Muscle of leg (tissue), 11 donors: ENCODE results near the gene AGAP1. TPM values are rescaled to one million over a fixed set of nuclear protein-coding genes. Genes with fewer than 3 reads are reported as not detected.

Experiments used
- DNase-seq: peaks from one replicate; pipeline ENCODE4 v3.0.0; 2013
- H3K27ac ChIP-seq: one replicate; pipeline ENCODE4 v1.5.1; 2013; ENCODE audit warnings: mild to moderate bottlenecking, low read length, control low read depth
- H3K27me3 ChIP-seq: one replicate; pipeline ENCODE4 v1.6.1; 2013; ENCODE audit warnings: low read length; ENCODE audit not compliant: control insufficient read depth, insufficient read depth
- H3K36me3 ChIP-seq: one replicate; pipeline ENCODE4 v1.6.1; 2013; ENCODE audit warnings: low read length; ENCODE audit not compliant: control insufficient read depth, insufficient read depth
- H3K4me1 ChIP-seq: one replicate; pipeline ENCODE4 v1.6.1; 2013; ENCODE audit warnings: low read length; ENCODE audit not compliant: control insufficient read depth, insufficient read depth
- H3K4me3 ChIP-seq: one replicate; pipeline ENCODE4 v1.5.1; 2013; ENCODE audit warnings: low read length, control low read depth
- H3K9me3 ChIP-seq: replicated peaks from 2 replicates; pipeline ENCODE4 v1.6.1; 2013; ENCODE audit warnings: low read depth, low read length; ENCODE audit not compliant: control insufficient read depth
- WGBS: methylation state at CpG from one replicate; pipeline ENCODE4 v1.1.5; 2013; ENCODE audit warnings: missing lambda C conversion rate; ENCODE audit not compliant: insufficient coverage; 5-methylcytosine and 5-hydroxymethylcytosine counted together
- polyA plus RNA-seq, 8 donors: library from polyadenylated mRNA; unstranded; fragments of 120-200 nt; gene quantifications; one replicate each; pipeline versions ENCODE4 v1.2.1 to v1.2.3, GENCODE V29; 2013; ENCODE audit warnings: inconsistent platforms in 1 of 8, low replicate concordance in 1 of 8; ENCODE audit not compliant: insufficient read length in 8 of 8, insufficient read depth in 1 of 8
- total RNA-seq: library from RNA; stranded (reverse); fragments of 120-200 nt; gene quantifications from one replicate; pipeline ENCODE4 v1.2.4, GENCODE V29; 2013

Gene AGAP1
- total and polyA plus RNA-seq, 9 donors, result 19.1 to 32.0 (median 26.8) TPM

DNA sequence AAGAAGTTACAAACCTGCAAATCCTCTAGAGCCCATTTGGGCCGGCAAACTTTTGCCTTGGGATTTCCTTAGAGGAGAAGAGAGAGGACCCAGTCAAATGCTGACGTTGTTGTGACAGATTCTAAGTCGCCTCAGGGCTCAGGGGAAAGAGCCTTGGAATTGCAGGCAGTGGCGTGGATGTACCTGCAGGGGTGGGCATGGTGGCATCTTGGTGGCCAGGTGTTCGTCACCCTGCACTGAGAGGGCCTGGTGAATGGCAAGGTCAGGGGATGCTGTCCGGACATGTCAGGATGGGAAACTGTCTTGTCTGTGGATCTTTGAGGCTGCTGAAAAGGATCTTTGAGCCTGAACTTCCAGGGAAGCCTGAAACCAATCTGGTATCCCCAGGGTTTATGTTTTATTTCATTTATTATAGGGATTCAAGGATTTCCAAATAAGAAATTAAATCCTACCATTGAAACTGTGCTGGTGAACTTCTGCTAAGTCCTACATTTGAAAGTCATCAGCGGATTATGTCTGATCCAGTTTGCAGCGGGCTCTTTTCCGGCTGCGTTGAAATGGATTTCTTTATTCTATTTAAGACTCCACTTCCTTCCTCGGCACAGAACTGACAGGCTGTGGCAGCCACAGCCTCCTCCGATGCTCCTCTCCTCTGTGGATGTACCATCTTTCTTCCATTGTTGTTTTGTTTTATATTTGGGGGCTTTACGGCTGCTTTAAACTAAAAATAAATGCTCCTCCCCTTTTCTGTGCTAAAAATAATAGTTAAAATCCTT lies 207.6 kb downstream of the AGAP1 start:
- H3K36me3 ChIP-seq, result no peaks in the 10 kb centered on the region
- DNase-seq, result peak; percentile 49
- 72% methylated on average over 4 of the region's 13 CpGs for WGBS
- no peaks in the 10 kb centered on the region for H3K27me3 ChIP-seq
- H3K4me1 ChIP-seq, result peaks cover 13% of the 10 kb centered on the region
- H3K4me3 ChIP-seq, result no peak overlapping the region
- no peaks in the 10 kb centered on the region for H3K9me3 ChIP-seq
- no peak overlapping the region for H3K27ac ChIP-seq

DNA sequence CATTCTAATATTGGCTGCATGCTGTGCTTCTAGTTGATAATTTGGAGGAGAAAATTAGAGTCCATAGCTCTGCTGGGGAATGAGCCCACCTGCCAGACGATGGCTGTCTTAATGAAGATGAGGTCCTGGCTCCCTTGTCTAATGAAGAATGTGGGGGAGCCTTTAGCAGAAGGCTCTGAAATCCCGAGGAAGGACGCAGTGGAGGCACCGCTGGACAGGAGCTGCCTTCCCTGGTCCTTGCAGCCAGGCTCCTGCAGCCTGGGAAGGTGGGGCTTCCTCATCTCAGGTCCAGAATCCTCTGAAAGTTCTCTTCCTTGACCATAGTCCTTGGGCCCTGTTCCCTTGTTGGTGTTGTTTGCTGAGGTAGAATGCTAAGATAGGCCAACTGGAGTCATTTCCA lies 208.3 kb downstream of the AGAP1 start:
- Histone ChIP-seq H3K36me3 (no peaks in the 10 kb centered on the region), H3K4me1 (peaks cover 13% of the 10 kb centered on the region), H3K4me3 (no peak overlapping the region), H3K9me3 (no peaks in the 10 kb centered on the region), H3K27me3 (no peaks in the 10 kb centered on the region), H3K27ac (no peak overlapping the region)
- DNase-seq, result no peak
- 39% methylated on average over 4 of the region's 4 CpGs for WGBS

DNA sequence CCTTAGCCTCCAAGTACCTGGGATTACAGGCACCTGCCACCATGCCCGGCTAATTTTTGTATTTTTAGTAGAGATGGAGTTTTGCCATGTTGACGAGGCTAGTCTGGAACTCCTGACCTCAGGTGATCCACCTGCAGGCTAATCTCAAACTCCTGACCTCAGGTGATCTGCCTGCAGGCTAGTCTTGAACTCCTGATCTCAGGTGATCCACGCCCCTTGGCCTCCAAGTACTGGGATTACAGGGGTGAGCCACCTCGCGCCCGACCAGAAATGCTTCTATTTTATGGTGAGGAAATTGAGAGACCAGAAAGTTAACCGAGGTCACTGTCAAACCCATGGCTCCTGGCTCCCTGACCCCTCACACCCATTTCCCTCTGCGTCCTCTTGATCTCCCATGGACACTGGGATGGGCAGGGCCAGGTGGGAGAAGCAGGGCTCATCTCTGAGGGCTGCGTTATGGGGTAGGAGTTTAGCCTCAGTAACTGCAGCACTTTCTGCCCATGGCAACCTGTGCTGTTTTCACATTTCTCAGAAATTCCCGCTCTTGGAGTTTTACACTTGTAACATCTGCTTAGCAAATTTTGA lies 210.0 kb downstream of the AGAP1 start:
- no peak for DNase-seq
- Histone ChIP-seq H3K27ac (no peak overlapping the region), H3K36me3 (no peaks in the 10 kb centered on the region), H3K9me3 (no peaks in the 10 kb centered on the region), H3K4me1 (peaks cover 13% of the 10 kb centered on the region), H3K4me3 (no peak overlapping the region), H3K27me3 (no peaks in the 10 kb centered on the region)
- 100% methylated on average over 3 of the region's 10 CpGs for WGBS

DNA sequence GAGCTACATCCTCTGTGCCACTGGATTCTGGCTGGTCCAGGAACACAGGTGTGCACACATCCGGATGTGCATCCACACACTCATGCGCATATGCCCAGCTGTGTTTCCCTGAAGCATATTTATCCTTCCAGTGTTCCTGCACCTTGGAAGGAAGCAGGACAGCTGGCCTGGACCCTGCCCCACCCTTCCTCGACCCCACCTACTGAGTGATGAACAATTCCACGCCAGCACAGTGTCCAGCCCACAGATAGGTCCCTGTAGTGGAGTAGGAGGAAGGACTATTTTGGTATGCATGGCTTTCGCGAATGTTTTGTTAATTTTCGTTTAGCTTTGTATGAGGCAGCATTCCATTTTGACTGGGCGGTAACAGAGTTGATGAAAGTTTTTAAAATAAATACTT lies 211.5 kb downstream of the AGAP1 start:
- 92% methylated on average over 2 of the region's 8 CpGs for WGBS
- no peak for DNase-seq
- H3K27me3 ChIP-seq, result no peaks in the 10 kb centered on the region
- peaks cover 13% of the 10 kb centered on the region for H3K4me1 ChIP-seq
- no peak overlapping the region for H3K4me3 ChIP-seq
- peaks cover 10% of the 10 kb centered on the region for H3K36me3 ChIP-seq
- H3K9me3 ChIP-seq, result no peaks in the 10 kb centered on the region
- H3K27ac ChIP-seq, result no peak overlapping the region

DNA sequence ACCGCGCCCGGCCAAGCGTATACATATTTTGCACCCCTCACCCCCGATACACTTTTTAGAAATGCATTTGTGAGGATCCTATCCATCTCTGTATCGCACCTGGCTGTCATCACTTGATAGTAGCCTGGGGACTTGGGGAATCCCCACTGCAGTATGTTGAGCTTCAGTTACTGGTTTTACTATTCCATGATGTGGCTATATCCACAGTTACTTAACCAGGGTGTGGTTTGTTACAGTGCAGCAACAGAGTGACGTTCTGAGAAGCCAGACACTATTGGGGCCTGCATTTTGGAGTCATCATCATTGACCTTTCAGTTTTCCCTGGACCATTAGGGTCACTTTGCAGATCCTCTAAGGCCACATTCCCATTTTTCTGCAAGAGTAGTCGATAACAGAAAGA lies 212.7 kb downstream of the AGAP1 start:
- no peak for DNase-seq
- H3K4me1 ChIP-seq, result peaks cover 10% of the 10 kb centered on the region
- no peak overlapping the region for H3K4me3 ChIP-seq
- no peak overlapping the region for H3K27ac ChIP-seq
- H3K27me3 ChIP-seq, result no peaks in the 10 kb centered on the region
- 57% methylated on average over 1 of the region's 8 CpGs for WGBS
- H3K36me3 ChIP-seq, result peaks cover 21% of the 10 kb centered on the region
- H3K9me3 ChIP-seq, result no peaks in the 10 kb centered on the region

DNA sequence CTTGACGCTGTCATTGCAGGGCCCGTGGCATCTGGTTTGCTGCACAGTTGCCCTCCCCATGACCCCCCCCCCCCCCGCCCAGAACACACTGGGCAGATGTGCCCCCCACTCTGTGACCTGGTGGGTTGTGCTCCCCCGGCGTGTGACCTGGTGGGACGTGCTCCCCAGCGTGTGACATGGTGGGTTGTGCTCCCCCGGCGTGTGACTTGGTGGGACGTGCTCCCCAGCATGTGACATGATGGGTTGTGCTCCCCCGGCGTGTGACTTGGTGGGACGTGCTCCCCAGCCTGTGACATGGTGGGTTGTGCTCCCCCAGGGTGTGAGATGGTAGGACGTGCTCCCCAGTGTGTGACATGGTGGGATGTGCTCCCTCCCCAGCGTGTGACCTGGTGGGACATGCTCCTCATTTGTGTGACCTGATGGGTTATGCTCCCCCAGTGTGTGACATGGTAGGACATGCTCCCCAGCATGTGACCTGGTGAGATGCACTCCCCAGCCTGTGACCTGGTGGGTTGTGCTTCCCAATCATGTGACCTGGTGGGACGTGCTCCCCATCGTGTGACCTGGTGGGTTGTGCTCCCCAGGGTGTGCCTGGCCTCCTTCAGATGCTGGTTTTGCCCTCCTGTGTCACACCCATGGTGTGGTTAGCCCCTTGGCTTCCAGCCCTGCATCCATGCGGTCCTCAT lies 213.7 kb downstream of the AGAP1 start:
- Histone ChIP-seq H3K4me3 (no peak overlapping the region), H3K36me3 (peaks cover 21% of the 10 kb centered on the region)
- 92% methylated on average over 13 of the region's 18 CpGs for WGBS

DNA sequence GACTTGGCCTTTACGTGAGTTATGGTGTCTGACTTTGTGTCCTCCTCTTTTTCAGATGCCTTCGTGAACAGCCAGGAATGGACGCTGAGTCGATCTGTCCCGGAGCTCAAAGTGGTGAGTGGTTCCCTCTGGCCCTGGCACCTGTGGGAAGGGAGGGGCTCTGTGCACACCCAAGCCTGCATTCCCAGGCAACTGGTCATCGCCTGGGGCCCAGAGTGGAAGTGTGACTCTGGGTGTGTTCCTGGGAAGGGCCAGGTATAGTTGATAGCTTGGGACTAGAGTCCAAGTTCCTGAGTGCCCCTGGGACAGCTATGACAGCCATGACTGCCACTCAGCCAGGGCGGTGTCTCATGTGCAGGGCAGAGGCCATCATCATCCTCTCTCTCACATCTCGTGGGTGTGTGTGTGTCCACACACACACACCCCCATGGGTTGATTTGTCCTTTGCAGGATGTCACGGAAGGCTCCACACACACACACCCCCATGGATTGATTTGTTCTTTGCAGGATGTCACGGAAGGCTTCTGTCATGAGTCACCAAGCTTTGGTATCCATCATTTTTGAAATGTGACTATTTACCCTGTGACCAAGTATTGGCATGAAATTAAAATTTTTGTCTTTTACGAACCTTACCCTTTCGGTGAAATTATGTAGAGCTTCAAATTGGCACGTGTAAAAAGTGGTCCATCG lies 215.4 kb downstream of the AGAP1 start:
- Histone ChIP-seq H3K36me3 (peaks cover 21% of the 10 kb centered on the region), H3K4me1 (no peaks in the 10 kb centered on the region), H3K27ac (no peak overlapping the region), H3K27me3 (no peaks in the 10 kb centered on the region), H3K9me3 (no peaks in the 10 kb centered on the region), H3K4me3 (no peak overlapping the region)
- no peak for DNase-seq
- WGBS, result 89% methylated on average over 9 of the region's 14 CpGs

More for the DNA sequence above, 213.7 kb downstream of the AGAP1 start:
- Histone ChIP-seq H3K27ac (no peak overlapping the region), H3K9me3 (no peaks in the 10 kb centered on the region), H3K4me1 (peaks cover 3% of the 10 kb centered on the region), H3K27me3 (no peaks in the 10 kb centered on the region)
- no peak for DNase-seq

DNA sequence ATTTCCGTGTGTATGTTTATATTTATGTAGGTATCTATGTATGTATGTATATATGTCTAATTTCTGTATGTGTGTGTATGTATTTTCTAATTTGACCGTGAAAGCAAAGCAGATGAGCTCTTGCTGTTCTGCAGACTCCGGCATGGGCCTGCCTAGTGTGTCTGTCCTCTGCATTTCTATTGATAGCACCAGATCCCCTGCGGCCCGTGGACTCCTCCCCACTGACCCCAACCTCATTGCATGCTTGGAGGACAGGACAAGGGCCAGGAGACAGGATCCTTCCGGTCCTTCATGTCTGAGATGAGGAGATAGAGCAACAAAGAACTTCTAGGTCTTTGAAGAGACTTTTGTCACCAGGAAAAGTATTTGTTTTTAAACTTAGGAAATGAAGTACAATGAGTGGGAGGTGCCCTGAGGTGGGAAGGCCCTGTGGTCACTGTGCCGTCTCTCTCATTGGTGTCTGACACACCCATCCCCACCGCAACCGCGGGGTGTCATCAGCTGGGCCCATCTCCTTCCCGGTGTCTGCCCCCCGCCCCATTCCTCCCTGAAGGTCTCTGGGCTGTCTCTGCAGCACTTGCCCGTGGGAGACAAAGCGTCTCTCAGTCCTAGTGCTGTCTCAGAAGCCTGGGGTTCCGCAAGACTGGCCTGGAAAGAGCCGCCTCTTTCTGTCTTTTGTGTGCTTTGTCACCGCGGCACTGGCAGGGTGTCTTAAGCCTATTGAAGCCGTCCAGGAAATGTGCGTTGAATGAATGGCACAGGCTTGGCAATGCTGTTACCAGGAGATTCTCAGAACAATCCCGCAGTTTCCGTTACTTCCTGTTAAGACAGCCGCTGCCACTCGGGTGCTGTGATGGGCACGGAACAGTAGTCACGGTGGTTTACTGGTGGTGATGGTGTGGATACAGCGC lies 216.4 kb downstream of the AGAP1 start:
- Histone ChIP-seq H3K4me3 (no peak overlapping the region), H3K9me3 (no peaks in the 10 kb centered on the region), H3K4me1 (peaks cover 1% of the 10 kb centered on the region), H3K27me3 (no peaks in the 10 kb centered on the region), H3K36me3 (peaks cover 23% of the 10 kb centered on the region), H3K27ac (no peak overlapping the region)
- WGBS, result 92% methylated on average over 17 of the region's 27 CpGs
- DNase-seq, result no peak

DNA sequence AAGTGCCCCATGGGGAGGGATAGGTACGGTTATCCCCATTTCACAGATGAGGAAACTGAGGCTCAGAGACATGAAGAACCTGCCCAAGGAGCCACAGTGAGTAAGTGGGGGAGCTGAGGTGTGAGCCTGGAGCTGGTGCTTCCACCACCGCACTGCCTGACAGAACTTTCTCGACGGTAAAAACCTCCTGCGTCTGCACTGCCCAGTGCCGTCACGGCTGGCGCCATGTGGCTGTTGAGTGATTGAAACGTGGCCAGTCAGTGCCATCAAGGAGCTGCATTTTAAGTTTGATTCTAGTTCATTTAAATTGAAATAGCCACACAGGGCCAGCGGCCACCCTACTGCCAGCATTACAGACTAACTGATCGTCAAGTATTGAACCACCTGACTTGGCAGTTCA lies 217.1 kb downstream of the AGAP1 start:
- Histone ChIP-seq H3K27me3 (no peaks in the 10 kb centered on the region), H3K9me3 (no peaks in the 10 kb centered on the region), H3K27ac (no peak overlapping the region), H3K36me3 (peaks cover 24% of the 10 kb centered on the region), H3K4me1 (peaks cover 4% of the 10 kb centered on the region), H3K4me3 (no peak overlapping the region)
- 90% methylated on average over 9 of the region's 11 CpGs for WGBS
- no peak for DNase-seq
